HG03066 (cell line): ENCODE data around the gene MTNR1A.
A peak's percentile ranks its signal among the peaks of the same experiment; 100 is the strongest.

Experiments used
- ATAC-seq: cut with Tn5 transposase; IDR thresholded peaks from one replicate; pipeline ENCODE4 v1.9.1; 2021; ENCODE audit warnings: low read depth; ENCODE audit not compliant: unreplicated experiment

MTNR1A gene

DNA sequence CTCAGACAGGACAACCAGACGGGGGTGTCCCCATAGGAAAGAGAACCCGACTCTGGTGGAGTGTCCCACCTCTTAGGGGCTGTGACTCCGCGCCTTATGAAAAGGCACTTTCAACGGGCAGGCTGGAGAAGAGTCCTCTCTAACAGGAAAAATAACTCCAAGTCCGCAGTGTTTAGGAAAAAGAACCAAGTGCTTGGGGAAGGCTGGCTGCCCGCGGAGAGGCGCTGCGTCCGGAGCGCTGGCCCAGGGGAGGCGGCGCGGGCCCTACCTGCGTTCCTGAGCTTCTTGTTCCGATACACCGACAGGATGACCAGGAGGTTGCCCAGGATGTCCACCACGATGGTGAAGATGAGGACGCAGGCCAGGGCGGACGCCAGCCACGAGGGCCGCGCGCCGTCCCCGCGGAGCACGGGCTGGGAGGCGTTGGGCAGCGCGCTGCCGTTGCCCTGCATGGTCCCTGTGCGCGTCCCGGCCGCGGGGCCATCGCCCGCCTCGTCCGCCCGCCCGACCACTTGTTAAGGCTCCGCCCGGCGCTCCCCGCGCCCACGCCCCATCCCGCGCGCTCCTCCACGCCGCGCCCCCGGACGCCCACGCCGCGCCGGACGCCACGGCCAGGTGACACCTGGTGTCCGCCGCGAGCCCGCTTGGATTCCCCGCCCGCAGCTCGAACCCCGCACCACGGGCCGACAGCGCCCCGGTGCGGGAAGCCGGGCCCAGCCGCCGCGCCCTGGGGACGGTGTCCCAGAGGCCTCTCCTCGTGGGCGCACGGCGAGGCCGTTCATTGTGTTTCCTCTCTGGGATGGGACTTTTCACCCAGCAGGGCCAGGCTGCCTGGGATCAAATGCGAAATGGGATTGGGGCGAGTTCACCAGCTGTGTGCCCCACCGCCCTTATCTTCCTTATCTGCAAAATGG lies at the start of gene MTNR1A:
Gene MTNR1A, minus strand, starts transcription at position 654 of the 914 bp plus-strand sequence. Its CDS starts 202 bp downstream, at position 452.
- no peak for ATAC-seq

DNA sequence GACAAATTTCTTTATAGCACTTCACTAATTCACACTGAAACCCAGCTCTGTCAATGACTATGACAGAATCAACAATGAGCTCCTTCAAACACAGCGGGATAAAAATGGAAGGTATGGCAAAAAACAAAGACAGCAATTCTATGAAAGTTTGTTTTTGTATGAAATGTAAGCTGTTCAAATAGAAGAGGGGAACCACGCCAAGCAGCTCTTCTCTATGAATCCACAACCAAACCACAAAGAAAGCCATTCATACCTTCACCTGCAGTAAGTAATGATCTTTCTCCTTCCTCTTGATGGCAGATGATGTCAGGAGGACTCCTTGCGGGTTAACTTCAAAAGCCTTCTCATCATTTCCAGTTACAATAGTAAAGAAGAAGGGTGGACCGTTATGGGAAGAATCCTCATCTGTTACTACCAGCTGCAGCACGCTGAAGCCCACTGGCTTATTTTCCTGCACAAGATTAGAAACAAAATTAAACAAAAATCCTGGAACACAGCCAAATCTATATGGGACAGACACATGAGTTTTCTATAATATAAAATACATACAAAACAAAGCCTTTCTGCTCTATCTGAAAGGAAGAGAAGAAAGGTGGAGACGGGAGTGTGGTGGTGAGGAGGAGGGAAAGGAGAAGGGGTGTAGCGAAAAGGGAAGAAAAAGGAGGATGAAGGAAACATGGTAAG lies 48.9 kb upstream of the MTNR1A start:
- ATAC-seq, result no peak

DNA sequence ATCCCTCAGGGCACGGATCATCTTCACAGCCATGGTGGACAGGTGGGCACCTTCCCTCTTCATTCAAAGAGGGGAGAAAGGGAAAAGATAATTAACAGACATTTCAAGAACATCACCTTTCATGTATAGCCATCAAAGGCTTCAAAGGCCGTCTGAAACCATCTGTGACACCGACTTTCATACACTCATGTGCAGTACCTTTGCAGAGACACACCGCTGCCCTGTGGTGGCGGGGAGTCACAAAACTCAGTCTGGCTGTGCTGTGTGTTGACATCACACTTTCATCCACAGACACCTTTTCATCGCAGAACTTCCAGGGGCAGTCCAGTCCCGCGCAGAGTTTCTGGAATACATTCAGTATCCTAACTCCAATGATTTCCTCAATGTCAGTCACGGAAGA lies 47.6 kb upstream of the MTNR1A start:
- no peak for ATAC-seq

DNA sequence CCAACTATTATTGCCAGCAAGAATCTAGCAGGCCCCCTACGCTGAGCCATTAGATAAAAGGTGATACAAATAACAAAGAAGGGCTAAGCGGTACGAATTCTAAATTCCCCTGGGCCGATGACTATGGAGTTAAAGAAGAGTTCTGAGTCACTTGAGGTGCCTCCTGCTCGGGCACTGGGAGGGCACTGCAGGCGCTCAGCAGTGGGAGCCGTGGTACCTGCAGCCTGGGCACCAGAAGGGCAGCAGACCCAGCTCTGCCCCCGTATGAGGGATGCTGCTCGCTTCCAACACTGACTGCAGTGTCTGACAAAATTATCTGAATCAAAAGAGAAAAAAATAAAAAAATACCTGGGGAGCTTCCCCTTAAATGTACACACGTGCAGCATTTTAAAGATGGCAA lies 44.1 kb upstream of the MTNR1A start:
- ATAC-seq, result no peak

DNA sequence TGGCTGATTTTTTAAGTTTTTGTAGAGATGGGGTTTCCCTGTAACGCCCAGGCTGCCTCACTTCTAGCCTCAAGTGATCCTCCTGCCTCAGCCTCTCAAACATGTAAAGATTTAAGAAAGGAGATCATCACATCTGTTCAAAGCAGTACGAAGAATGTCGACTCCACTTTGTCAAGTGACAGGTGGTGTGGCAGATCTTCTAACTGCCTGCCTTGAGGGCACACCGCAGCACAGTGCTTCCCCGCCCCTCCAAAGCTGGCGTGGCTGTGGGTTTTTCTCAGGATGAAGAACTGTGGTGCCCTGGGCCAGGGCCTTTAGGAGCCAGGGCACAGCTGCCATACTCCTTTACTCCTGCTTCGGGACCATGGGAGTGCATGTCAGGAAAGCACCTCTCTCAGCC lies 43.3 kb upstream of the MTNR1A start:
- ATAC-seq, result no peak

DNA sequence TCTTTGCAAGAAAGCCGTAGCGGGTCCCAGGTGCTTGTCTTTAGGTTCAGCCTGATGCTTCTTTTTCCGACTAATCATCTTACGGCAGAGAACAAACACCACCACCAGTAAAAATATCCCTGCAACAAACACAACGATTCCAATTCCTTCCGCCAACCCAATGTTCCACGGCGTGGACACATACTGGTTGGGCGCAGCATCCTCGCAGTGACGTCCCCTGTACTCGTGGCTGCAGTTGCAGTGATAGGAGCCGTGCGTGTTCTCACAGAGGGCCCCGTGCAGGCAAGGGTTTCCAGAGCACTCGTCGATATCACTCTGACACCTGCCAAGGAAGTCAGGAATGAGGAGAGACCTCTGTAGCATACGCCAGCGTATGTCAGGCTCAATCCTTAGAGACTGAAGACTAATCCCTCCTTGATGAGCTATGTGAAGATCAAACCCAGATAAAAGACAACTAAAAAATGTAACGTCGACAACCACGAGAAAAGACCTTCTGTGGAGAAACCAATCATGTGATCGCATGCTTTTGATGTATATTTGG lies 41.6 kb upstream of the MTNR1A start:
- no peak for ATAC-seq

DNA sequence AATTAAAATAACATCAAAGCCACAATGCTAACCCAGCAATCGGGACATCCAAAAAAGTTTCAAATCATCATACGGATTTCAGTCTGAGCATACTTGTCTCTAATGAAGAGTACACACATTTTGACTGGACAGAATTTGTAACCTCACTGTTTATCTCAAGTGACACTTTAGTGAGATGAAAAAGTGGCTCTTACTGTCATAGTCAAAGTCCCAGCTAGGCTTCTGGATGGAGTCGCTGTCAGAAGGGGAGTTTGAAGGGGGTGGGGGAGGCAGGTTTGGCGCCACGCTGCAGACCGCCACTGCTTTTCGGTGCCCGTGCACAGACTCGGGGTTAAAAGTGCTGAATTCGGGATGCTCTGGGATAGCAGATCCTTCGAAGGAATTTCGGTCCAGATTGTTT lies 41.0 kb upstream of the MTNR1A start:
- ATAC-seq, result no peak

DNA sequence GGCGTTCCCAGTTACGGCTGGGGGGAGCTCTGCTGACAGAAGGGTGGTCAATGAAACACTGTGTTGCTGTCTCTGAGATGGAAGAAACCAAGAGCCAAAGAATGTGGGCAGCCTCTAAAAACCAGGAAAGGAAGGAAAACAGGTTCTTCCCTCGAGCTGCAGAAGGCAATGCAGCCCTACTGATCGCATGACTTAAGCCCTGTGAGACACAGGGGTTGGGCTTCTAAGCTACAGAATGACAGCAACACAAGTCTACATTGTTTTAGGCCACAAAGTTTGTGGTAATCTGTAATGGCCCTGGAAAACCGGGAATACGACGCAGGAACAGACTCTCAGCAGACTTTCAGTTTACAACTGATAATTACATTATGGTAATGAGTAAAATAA lies 38.2 kb upstream of the MTNR1A start:
- no peak for ATAC-seq

DNA sequence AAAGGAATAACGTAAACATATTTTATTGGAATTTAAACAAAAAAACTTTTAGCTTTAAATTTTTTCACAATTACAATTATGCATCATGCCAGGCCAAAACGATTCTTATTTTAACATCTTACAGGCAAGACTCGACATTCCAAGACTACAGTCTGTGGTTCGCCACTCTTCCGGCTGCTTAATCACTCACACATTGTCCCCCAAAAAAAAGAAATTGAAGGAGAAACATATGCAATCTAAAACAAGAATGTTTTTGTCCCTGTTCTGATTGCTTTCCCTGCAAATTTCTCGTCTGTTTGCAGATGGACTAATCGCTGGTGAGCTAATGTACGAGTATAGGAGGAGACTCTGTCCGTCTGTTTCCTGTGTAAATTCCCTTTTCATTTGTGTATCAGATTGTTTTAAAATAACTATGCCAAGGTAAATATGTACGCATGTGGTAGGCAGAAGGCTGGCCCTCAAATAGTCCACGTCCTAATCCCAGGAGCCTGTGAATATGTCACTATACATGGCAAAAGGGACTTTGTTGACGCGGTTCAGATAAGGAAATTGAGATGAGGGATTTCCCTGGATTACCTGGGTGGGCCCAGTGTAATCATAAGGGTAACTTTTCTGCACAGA lies 37.7 kb upstream of the MTNR1A start:
- ATAC-seq, result no peak

DNA sequence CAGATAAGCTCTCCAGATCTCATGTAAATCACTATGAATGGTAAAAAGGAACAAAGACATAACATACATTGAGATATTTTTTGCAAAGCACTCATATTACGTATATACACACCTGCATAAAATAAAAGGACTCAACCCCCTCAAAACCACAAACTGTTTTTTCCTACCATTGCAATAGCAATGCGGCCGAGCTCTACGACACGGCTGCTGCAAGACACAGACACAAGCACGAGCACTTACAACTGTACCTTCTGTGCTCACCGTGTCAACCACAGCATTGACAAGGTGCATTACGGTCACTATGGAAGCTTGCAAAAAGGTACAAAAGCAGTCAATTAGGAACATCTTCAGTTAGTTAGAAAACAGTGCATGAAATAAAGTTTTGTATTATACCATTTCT lies 37.1 kb upstream of the MTNR1A start:
- no peak for ATAC-seq

DNA sequence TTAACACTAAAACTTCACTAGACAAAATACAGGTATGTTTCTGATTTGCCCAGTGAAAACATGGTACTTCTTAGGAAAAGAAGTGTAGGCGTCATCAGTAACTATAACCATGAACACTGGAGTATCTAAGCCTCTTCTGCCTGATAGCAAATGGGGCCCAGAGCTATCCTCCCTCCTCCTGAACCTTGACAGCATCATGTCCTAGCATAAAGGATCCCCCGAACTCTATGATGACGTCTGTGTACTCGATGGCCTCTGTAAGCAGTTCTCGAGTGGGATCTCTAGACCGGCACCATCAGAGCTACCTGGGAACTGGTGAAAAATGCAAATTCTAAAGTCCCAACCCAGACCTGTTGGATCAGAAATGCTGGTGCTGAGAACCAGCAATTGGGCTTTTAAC lies 36.3 kb upstream of the MTNR1A start:
- no peak for ATAC-seq

DNA sequence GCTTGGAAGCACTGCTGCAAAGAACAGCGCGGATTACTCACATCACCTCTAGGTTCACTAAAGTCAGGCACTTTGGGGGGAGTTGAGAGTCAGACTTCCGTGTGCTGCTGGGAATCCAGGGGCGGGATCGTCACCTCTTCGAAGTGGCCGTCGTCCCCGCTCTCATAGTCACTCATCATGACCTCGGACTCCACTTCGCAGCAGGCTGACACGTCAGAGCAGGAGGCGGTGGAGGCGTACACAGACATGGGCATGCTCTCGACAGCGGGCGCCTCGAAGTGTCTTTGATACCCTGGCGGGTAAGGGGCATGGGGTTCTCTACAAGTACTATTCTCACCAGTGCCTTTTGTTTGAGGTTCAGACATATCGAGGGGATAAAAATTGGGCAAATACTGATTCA lies 33.1 kb upstream of the MTNR1A start:
- ATAC-seq, result no peak

DNA sequence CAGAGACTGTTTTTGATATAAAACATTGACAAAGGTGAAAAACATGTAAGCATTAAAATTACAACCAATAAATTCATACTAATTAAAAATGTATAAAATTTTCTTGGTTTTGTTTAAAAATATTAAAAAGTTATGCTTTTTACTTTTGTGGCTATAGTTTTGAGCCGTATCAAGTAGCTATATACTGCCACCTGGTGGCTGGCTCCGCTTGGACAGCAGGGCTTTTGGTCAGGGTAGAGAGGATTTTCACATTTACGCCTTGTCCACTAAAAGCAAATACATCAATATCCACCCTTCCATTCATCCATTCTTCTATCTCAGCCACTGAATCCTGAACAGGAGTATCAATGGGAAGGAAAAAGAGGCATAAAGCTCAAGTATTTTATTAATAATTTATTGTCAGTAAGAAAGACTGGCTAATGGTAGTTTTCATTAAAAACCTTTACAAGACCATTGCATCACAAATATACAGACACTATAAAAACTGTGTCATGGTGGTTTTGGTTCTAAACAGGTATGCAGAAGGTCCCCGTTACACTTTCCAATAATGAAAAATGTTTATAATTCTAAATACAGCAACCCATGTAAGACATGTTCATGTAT lies 32.1 kb upstream of the MTNR1A start:
- peak; percentile 75 for ATAC-seq

DNA sequence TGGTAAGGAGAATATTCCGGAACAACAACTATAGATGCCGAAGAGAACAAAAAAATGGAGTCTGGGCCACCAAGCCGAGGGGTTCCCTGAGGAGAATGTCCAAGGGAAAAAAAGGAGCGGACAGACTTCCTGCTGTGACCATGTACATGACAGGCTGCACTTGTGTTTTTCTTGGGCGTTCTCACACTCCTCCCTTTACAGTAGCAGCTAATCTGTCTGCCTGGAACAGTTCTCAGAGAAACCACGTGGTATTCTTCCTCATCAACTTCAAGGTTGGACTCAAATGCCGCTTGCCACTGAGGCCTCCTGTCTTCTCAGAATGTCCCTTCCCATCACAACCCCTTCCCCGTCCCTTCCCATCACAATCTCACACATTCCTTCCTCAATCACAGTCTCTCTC lies 30.8 kb upstream of the MTNR1A start:
- ATAC-seq, result no peak

DNA sequence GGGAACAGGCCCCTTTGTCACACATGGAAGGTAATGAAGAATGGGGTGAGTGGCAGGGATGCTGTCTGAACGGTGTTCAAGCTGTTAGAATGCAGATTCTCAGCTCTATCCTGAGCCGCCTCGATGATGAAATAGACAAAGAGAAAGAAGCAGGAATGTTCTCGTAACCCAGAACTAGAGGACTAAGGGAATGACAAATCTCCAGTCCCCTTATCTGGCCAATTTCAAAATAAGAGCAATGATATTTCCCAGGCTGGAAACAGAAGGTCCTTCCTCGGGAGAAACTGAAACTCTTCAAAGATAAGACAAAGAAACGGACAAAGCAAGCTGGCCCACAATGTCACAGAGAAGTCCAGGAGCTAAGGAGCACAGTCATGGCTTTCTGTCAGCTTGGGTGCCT lies 29.5 kb upstream of the MTNR1A start:
- ATAC-seq, result no peak

DNA sequence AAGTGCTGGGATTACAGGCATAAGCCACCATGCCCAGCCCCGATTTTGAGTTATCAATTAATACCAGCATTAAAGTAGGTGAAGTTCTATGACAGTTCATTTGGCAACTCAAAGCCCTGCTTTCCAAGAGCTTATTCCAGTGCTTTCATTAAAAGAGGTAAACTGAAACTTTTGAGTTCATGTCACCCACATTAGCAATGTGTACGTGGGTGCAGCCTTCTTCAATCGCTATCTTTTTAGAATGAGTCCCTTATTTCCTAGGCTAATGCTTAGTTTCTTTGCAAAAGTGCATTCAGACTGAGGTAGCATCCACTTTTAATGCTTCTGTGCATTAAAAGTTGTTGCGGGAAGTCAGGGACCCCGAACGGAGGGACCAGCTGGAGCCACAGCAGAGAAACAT lies 26.1 kb upstream of the MTNR1A start:
- no peak for ATAC-seq

DNA sequence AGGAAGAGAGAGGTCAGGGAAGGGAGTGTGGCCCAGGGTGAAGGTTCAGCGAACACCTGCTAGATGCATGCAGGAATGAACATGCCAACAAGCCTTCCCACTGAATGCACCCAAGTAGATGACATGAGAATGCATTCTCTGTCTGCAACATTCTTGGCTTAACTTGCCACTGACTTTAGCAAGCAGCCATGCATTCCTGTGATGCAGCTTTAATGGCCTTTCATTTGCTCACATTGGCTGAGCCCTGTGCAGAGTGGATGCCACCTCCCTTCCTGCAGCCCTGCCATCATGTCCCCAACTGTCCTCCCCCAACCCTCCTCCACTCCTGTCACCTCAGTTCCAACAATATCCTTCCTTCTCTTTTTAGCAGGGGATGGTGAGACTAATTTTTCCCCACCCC lies 25.3 kb upstream of the MTNR1A start:
- ATAC-seq, result no peak

DNA sequence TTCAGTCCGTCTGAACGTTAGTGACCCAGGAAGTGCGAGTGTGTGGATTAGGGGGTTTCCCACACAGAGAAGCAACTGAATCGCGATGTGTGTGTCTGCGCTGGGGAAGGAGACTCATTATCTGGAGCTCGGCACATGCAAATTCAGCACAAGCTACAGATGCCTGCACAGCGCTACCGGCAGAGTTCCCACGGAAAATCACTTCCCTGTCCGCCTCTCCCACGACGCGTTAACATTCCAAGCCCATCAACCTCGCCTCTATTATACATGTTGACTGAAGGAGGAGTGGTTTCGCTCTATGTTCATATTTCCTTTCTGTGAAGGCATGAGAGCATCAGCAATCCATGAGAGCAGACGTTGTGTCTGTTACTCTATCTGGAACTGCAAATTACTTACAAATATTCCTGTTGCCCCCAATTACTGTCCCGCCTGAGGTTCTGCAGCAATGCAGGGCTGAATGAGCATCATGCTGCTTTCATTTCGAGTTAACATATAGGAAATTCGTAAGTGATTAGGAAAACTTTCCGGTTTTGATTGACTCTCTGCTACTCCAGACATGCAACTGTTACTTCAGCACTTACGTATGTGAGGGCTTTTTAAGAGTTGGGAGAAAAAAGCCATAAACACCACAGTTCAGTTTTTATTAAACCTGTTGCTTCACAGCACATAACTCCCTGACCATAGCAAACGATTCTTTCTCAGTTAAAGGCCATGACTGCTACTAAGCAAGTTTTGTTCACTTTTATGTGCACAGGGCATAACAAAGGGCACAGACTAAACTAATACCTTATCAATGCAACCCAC lies 15.0 kb upstream of the MTNR1A start:
- no peak for ATAC-seq

DNA sequence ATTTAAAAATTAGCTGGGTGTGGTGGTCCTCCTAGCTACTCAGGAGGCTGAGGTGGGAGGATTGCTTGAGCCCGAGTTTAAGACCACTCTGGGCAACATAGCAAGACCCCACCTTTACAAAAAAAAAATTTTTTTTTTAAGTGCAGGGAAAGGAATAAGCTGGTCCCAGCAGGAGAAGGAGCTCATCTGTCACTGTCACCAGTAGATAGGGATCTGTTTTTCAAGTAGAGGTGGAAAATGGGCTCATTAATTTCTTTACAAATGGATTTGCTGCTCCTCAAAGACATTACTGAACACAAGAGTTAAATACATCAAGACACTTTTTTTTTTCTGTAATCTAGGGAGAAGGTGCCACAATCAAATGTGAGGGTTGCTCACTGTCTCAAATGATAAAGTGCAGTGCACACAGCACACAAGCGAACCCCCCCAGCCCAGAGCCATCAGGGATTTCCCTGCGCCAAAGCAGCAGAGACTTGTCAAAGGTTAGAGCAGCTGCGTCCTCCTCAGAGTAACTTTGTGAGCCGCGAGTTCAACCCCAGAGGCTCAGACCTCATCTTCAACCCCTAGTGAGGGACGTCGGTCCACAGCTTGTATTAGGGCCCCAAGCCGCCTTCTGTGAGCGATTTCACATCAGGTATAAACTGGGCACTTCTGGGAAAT lies 14.3 kb upstream of the MTNR1A start:
- no peak for ATAC-seq

DNA sequence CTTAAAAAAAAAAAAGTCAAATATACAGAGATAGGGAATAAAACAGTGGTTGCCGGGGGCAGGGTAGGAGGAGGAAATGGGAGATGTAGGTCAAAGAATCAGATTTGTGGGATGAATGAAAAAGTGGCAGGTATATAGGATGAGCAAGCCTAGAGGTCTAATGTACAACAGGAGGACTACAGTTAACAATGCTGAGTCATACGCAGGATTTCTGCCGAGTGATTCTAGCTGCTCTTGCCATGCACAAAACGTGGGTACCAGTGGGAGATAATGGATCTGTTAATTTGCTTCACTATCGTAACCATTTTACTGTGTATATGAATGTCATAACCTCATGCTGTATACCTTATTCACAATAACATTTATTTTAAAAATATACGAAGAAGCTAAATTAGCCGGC lies 10.7 kb upstream of the MTNR1A start:
- no peak for ATAC-seq
